ENCODE data around the gene SKAP2. TPM values are rescaled to one million over a fixed set of nuclear protein-coding genes. Genes with fewer than 3 reads are reported as not detected.

SKAP2 gene
- total and polyA plus RNA-seq, 2 of the 13 experiments (the other 11 are each of a cell fraction or from before 2014, with no cell fraction given) = 3.6 to 12.9 TPM

DNA sequence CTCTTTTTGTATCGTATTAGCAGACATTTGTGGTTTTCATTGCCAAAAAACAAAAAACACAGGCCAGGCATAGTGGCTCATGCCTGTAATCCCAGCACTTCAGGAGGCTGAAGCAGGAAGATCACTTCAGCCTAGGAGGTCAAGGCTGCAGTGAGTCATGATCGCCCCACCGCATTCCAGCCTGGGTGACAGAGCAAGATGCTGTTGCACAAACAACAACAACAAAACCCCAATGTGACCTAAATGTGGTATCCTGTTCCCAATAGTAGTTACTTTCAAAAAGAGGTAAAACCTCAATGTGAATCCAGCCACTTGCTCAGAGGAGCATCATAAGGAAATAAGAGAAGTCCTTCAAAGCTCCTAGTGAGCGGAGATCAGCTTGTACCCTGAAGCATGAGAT lies 45.8 kb upstream of the SKAP2 start (continued):
- TF ChIP-seq, protein P1, sequence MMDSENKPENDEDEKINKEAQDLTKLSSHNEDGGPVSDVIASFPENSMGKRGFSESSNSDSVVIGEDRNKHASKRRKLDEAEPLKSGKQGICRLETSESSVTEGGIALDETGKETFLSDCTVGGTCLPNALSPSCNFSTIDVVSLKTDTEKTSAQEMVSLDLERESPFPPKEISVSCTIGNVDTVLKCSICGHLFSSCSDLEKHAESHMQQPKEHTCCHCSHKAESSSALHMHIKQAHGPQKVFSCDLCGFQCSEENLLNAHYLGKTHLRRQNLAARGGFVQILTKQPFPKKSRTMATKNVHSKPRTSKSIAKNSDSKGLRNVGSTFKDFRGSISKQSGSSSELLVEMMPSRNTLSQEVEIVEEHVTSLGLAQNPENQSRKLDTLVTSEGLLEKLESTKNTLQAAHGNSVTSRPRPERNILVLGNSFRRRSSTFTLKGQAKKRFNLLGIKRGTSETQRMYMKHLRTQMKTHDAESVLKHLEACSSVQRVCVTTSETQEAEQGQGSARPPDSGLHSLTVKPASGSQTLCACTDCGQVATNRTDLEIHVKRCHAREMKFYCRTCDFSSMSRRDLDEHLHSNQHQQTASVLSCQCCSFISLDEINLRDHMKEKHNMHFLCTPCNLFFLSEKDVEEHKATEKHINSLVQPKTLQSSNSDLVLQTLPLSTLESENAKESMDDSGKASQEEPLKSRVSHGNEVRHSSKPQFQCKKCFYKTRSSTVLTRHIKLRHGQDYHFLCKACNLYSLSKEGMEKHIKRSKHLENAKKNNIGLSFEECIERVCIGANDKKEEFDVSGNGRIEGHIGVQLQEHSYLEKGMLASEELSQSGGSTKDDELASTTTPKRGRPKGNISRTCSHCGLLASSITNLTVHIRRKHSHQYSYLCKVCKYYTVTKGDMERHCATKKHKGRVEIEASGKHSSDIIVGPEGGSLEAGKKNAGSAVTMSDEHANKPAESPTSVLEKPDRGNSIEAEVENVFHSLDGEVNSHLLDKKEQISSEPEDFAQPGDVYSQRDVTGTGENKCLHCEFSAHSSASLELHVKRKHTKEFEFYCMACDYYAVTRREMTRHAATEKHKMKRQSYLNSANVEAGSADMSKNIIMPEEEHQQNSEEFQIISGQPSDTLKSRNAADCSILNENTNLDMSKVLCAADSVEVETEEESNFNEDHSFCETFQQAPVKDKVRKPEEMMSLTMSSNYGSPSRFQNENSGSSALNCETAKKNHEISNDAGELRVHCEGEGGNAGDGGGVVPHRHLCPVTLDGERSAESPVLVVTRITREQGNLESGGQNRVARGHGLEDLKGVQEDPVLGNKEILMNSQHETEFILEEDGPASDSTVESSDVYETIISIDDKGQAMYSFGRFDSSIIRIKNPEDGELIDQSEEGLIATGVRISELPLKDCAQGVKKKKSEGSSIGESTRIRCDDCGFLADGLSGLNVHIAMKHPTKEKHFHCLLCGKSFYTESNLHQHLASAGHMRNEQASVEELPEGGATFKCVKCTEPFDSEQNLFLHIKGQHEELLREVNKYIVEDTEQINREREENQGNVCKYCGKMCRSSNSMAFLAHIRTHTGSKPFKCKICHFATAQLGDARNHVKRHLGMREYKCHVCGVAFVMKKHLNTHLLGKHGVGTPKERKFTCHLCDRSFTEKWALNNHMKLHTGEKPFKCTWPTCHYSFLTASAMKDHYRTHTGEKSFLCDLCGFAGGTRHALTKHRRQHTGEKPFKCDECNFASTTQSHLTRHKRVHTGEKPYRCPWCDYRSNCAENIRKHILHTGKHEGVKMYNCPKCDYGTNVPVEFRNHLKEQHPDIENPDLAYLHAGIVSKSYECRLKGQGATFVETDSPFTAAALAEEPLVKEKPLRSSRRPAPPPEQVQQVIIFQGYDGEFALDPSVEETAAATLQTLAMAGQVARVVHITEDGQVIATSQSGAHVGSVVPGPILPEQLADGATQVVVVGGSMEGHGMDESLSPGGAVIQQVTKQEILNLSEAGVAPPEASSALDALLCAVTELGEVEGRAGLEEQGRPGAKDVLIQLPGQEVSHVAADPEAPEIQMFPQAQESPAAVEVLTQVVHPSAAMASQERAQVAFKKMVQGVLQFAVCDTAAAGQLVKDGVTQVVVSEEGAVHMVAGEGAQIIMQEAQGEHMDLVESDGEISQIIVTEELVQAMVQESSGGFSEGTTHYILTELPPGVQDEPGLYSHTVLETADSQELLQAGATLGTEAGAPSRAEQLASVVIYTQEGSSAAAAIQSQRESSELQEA (CRISPR knock-in tag; IDR thresholded peaks at IDR 0.05; ENCODE audit: not compliant biosample characterization) = no peak
- TF ChIP-seq, protein P2, sequence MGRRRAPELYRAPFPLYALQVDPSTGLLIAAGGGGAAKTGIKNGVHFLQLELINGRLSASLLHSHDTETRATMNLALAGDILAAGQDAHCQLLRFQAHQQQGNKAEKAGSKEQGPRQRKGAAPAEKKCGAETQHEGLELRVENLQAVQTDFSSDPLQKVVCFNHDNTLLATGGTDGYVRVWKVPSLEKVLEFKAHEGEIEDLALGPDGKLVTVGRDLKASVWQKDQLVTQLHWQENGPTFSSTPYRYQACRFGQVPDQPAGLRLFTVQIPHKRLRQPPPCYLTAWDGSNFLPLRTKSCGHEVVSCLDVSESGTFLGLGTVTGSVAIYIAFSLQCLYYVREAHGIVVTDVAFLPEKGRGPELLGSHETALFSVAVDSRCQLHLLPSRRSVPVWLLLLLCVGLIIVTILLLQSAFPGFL (CRISPR knock-in tag; IDR thresholded peaks at IDR 0.05) = no peak
- no peak for TF ChIP-seq RORA (CRISPR knock-in tag; IDR thresholded peaks at IDR 0.05)
- TF ChIP-seq, protein P3, sequence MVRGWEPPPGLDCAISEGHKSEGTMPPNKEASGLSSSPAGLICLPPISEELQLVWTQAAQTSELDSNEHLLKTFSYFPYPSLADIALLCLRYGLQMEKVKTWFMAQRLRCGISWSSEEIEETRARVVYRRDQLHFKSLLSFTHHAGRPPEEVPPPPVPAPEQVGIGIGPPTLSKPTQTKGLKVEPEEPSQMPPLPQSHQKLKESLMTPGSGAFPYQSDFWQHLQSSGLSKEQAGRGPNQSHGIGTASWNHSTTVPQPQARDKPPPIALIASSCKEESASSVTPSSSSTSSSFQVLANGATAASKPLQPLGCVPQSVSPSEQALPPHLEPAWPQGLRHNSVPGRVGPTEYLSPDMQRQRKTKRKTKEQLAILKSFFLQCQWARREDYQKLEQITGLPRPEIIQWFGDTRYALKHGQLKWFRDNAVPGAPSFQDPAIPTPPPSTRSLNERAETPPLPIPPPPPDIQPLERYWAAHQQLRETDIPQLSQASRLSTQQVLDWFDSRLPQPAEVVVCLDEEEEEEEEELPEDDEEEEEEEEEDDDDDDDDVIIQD (CRISPR knock-in tag; IDR thresholded peaks at IDR 0.05; ENCODE audit: low read depth) = 0 out of 2 replicates have a peak, but pooled peaks have one; percentile 20
- no peak for TF ChIP-seq TBL1XR1 (IDR thresholded peaks at IDR 0.05; ENCODE audit: borderline replicate concordance, low read length, partially characterized antibody)
- no peak for TF ChIP-seq POLR2AphosphoS5 (IDR thresholded peaks at IDR 0.05; ENCODE audit: low read depth, low read length)
- TF ChIP-seq, protein P4, sequence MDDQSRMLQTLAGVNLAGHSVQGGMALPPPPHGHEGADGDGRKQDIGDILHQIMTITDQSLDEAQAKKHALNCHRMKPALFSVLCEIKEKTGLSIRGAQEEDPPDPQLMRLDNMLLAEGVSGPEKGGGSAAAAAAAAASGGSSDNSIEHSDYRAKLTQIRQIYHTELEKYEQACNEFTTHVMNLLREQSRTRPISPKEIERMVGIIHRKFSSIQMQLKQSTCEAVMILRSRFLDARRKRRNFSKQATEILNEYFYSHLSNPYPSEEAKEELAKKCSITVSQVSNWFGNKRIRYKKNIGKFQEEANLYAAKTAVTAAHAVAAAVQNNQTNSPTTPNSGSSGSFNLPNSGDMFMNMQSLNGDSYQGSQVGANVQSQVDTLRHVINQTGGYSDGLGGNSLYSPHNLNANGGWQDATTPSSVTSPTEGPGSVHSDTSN (CRISPR knock-in tag; IDR thresholded peaks at IDR 0.05; ENCODE audit: borderline replicate concordance) = no peak
- no peak for TF ChIP-seq ZNF205 (CRISPR knock-in tag; IDR thresholded peaks at IDR 0.05)
- no peak for TF ChIP-seq ZNF350 (CRISPR knock-in tag; IDR thresholded peaks at IDR 0.05; ENCODE audit: borderline replicate concordance, low read depth)
- TF ChIP-seq MAFF (IDR thresholded peaks at IDR 0.05; ENCODE audit: low read depth, low read length) = no peak
- TF ChIP-seq, protein P5, sequence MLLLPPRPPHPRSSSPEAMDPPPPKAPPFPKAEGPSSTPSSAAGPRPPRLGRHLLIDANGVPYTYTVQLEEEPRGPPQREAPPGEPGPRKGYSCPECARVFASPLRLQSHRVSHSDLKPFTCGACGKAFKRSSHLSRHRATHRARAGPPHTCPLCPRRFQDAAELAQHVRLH (CRISPR knock-in tag; IDR thresholded peaks at IDR 0.05; ENCODE audit: borderline replicate concordance, low read depth) = no peak
- no peak for TF ChIP-seq ZNF225 (CRISPR knock-in tag; IDR thresholded peaks at IDR 0.05)
- no peak for TF ChIP-seq ZNF468 (CRISPR knock-in tag; IDR thresholded peaks at IDR 0.05)
- TF ChIP-seq SALL1 (CRISPR knock-in tag; IDR thresholded peaks at IDR 0.05) = peak; percentile 51
- peak; percentile 24; the same call in 1 of the 2 replicates for TF ChIP-seq CEBPB (IDR thresholded peaks at IDR 0.05; ENCODE audit: borderline replicate concordance, low read depth, low read length)
- TF ChIP-seq ELF3 (CRISPR knock-in tag; IDR thresholded peaks at IDR 0.05) = peak; percentile 68
- TF ChIP-seq ELF4 (CRISPR knock-in tag; IDR thresholded peaks at IDR 0.05; ENCODE audit: borderline replicate concordance) = no peak
- no peak for TF ChIP-seq ZNF678 (CRISPR knock-in tag; IDR thresholded peaks at IDR 0.05)
- no peak for TF ChIP-seq ZNF251 (CRISPR knock-in tag; IDR thresholded peaks at IDR 0.05)
